ENCODE measurements around the gene AP2S1.

- TF ChIP-seq, protein P1, sequence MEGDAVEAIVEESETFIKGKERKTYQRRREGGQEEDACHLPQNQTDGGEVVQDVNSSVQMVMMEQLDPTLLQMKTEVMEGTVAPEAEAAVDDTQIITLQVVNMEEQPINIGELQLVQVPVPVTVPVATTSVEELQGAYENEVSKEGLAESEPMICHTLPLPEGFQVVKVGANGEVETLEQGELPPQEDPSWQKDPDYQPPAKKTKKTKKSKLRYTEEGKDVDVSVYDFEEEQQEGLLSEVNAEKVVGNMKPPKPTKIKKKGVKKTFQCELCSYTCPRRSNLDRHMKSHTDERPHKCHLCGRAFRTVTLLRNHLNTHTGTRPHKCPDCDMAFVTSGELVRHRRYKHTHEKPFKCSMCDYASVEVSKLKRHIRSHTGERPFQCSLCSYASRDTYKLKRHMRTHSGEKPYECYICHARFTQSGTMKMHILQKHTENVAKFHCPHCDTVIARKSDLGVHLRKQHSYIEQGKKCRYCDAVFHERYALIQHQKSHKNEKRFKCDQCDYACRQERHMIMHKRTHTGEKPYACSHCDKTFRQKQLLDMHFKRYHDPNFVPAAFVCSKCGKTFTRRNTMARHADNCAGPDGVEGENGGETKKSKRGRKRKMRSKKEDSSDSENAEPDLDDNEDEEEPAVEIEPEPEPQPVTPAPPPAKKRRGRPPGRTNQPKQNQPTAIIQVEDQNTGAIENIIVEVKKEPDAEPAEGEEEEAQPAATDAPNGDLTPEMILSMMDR (IDR thresholded peaks at IDR 0.05): no peak
- TF ChIP-seq POLR2AphosphoS5 (IDR thresholded peaks at IDR 0.05; ENCODE audit: insufficient read depth in 1 of 2, low read depth in 1 of 2): no peak
- TF ChIP-seq POLR2A (IDR thresholded peaks at IDR 0.05): no peak
Measured at GRCh38 chr19:46852830-46853229, 2.2 kb upstream of the AP2S1 start.
